Islet of Langerhans (tissue), 1 donor: ENCODE results near the gene AMIGO2.

Experiments used
- FAIRE-seq: peaks from one replicate; lab custom pipeline; 2011; peaks lifted over from hg19 to GRCh38; lab: Jason Lieb, UNC

AMIGO2 gene

DNA sequence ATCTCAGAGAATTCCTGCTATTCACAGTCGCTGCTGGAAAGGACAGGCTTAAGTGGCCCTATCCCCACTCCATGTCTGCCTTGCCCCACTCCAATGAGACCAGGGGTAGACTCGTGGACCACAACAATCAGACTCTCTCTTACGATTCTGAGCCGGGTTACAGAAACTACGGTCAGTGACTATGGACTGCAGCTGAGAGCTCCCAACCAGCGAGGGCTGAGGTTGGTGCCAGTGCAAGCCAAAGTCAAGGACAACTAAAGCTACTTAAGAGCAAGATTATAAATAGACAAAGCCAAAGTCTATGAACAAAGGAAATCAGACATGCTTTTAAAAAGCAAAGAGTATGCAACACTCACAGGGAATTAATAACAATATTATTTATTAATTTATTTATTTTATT, 18.3 kb upstream of the AMIGO2 start:
- FAIRE-seq: no peak

DNA sequence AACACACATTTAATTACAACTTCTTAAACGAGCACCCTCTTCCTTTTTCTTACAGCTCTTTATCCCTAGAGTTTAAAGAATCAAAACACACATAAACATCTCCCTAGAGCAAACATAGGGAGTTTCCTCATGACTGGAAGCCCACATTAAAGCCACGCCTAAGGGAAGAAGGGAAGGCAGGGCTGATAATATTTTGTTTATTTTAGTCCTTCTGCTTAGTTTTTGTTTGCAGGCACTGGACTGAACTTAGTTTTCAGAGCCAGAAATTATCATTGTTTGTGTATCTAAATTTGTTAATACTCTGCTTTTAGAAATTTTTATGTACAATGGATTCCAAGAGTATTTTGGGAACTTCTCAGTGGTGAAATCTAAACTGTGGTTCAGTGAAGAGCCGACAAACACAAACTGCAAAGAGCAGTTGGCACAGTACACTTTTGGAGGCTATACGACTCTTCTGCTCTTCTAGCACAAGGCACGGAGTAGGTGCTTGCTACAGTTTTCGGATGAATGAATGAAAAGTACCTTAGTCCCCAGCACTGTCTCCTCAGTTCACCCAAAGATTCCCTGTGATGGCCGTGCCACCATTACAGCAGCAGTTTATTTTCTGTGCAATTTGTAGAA, 17.6 kb upstream of the AMIGO2 start:
- FAIRE-seq: no peak

DNA sequence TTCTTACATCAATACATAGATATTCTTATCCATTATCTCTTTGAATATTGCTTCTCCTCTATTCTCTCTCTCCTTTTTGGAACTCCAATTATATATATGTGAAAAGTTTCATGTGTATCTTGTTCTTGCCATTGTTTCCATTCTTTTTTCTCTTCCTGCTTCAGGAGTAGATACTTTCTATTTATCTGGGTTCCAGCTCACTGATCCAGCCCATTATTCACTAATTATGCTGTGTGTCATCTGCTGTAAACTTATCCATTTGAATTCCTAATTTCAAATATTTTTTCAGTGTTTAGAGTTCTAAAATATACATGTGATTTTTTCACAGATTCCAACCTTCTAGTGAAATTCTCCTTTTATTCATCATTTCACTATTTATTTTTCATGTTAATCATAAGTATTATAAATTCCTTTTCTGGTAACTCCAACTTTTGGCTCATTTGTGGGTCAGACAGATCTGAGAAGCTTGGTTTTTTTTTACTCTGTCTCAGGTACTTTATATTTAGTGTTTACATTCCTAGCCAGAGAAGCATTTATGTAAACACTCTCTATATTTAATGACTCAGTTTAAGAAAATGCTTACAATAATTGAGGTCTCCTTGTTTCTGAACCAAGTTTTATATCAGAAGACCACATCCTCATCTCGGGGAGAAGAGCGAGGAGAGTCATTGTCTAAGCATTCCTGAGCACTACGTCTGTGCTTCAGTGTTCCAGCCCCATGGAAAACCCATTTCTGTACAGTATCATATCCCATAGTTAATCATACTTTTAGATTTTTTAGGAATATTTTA, 15.9 kb upstream of the AMIGO2 start:
- FAIRE-seq: no peak

DNA sequence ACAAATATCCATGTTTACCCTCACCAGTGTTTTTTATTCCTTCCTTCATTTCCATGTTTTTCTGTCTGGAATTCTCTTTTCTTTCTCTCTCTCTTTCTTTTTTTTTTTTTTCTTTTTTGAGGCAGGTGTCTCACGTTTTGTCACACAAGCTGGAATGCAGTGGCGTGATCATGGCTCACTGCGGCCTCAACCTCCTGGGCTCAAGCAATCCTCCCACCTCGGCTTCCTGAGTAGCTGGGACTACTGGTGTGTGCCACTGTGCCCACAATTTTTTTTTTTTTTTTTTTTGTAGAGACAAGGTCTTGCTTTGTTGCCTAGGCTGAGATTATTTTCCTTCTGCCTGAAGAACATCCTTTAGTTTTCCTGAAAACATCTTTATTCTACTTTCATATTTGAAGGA, 15.0 kb upstream of the AMIGO2 start:
- no peak for FAIRE-seq

DNA sequence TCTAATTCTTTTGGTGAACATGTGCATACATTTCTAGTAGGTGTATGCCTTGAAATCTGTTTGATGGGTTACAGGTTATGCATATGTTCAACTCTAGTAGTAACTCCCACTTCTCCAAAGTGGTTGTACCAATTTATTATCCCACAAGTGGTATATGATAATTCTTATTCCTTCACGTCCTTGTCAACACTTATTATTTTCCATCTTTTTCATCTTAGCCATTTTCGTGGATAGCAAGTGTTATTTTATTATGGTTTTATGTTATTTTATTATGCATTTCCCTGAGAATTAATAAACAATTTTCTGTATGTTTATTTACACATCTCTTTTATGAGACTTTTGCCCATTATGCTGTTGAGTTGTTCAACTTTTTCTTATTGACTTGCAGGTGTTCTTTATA, 11.2 kb upstream of the AMIGO2 start:
- FAIRE-seq: no peak

DNA sequence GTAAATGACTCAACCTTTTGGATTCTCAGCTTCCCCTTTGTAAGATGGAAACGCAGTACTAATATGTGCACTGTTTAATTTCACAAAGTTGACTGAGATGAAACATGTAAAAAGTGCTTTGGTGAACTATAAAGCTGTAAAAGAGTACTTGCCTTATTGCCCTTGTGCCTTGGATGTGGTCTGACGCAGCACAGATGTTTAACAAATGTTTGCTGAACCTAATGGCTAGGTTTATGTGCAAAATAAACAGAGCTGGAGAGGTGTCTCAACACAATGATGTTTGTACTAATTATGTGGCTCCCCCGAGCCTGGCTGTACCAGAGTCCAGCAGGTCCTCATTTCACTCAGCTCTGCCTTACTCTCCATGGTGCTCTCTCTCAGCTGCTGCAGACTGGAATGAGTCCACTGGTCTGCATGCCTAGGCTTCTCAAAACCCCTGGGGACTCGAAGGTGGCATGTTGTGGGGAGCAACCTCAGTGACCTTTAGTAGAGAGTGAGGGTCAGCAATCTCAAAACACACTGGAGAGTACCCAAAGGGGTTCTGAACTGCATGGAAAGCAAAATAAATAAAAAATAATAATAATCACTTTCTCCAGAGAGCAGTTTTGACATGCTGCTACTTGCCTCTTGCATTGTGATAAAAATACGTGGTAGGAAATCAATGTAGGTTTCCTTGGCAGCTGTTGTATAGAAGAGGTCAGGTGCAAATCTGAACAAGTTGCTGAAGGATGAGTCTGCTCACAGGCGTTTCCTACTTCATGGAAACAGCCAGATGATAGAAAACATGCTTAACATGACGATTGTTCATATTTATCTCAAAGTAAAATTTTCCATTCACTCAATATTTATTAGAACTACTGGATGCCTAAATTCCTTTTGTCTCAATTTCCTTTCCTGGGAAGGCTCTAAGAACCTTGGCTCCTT, 8.5 kb upstream of the AMIGO2 start:
- peak; percentile 92 for FAIRE-seq

DNA sequence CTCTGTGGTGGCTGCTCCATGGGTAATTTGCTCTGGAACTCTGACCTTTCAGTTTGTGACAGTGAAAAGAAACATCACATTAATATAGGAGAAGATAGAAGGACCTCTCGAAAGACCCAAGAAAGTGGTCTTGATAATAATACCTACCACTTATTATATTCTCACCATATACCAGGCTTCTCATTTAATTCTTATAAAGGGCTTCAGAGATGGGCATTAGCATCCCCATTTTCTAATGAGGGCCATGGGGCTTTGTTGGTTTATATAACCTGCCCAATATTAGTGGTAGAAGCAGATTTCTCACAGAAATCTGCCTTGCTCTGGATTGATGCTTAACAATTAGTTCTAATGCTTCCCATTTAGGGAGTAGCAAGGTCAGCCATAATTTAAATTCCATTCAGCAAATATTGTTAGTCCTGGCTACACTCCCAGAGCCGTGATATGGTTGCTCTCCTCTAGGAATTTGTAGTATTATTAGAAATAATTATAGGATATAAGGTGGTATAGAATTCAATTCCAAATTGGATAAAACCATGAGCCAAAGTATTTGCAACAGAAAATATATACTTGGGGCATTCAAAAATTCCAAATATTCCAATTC, 7.4 kb upstream of the AMIGO2 start:
- FAIRE-seq: peak; percentile 13

DNA sequence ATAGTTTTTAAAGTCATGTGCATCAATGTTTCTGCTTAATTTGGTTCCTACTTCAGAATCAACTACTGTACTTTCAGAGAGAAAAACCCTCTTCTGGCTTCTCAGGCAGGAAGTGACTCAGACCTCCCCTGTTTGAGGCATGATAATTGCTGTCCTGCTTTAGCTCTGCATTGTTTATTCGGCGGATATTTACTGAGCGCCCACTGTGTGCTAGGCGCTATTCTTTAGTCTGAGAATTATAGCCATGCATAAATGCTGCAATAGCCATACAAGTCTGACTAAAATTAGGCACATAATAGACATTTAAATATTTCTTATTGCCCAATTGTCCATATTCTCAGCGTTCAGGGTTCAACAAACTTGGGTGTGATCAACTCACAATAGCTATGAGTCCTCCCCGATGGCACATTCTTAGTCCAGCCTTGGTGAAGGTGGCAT, 6.1 kb upstream of the AMIGO2 start:
- FAIRE-seq: no peak

DNA sequence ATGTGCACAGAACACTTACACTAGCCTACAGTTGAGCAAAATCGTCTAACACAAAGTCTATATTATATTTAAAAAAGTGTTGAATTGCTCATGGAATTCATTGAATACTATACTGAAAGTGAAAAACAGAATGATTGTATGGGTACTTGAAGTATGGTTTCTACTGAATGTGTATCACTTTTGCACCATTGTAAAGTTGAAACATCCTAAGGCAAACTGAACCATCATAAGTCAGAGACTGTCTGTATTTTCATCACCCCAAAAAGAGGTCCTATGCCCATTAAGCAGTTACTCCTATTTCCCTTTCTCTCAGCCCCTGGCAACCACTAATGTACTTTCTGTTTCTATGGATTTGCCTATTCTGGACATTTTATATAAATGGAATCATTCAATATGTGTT, 4.4 kb upstream of the AMIGO2 start:
- FAIRE-seq: no peak

DNA sequence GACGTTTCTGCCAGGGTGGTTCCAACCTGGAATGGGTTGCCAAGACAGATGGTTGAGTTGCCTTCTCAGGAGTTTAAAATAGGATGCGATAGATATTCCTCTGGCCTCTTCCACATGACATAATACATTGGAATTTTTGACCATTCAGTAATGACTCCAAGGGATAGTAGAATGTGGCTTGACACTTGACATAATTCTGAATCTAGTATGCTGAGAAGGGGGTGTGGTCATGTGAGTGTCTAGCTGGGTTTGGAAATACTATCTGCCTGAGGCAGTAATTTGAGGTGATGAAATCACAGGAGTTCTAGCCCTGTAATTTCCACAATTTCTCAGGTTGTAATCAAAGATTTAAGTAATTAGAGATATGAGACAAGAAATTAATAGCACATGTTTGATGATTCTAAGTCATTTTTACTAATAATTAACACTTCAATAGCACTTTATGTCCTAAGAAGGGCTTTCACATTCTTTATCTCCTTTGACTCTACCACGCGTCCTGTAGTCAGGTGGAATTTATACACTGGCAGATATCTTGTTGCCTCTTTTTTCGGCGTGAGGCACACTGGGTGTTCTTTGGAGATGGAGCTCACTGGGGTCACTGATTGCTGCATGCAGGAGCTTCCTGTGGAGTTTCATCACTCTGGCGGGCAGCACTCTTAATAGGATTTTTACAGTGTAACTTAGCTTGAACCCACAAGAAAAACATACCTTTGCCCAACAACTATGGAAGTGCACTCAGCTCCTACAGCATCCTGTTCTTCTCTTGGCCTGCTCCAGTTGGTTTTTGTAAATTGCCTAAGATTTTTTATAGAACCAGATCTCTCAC, 3.2 kb upstream of the AMIGO2 start:
- no peak for FAIRE-seq

DNA sequence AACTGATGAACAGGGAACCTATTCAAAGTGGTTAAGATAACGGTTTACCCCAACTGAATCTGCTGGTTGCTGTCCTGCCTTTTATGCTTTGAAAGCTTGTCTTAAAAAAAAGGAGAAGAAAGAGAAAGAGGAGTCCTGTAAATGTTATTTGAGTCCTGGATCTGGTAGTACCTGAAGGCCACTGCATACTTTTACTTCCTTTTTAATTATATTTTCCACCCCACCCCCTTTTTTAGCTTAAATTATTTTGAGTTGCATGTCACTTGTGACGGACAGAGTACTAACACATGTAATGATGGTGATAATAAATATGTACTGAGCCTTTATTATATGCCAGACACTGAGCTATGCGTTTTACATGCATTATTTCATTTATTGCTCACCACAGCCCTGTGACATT, 2.5 kb upstream of the AMIGO2 start:
- FAIRE-seq: no peak

DNA sequence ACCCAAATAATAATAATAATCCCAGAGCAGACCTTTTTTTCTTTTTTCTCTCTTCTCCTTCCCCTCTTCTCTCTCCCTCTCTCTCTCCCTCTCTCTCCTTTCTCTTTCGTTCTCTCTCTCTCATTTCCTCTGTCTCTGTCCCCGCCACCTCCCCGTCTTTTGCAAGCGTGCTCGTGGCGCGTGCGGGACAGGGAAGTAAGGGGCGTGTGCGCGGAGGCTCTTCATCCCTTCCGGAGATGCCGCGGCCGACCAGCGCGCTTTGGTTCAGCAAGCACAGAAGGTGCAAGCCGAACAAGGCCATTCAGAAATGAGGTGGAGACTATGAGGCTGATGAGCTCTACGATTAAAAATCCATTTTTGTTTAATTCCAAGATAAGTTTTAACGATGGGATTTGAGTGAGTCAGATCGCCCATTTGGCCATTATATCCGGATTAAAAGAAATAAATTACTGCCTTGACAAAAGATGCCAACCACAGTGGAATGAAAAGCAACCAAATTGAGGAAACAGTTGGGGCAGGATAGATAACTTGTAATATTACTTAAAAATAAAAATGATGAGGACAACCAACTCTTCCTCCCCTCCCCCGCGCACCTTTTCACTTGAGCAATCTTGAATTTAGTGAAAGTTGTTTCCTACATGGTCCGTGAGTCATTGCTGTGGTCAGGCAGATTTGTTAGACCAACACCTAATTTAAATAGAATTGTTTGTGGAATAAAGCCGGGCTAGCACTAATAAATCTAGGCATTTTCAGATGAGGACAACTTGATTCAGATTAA, 1.2 kb upstream of the AMIGO2 start:
- no peak for FAIRE-seq

DNA sequence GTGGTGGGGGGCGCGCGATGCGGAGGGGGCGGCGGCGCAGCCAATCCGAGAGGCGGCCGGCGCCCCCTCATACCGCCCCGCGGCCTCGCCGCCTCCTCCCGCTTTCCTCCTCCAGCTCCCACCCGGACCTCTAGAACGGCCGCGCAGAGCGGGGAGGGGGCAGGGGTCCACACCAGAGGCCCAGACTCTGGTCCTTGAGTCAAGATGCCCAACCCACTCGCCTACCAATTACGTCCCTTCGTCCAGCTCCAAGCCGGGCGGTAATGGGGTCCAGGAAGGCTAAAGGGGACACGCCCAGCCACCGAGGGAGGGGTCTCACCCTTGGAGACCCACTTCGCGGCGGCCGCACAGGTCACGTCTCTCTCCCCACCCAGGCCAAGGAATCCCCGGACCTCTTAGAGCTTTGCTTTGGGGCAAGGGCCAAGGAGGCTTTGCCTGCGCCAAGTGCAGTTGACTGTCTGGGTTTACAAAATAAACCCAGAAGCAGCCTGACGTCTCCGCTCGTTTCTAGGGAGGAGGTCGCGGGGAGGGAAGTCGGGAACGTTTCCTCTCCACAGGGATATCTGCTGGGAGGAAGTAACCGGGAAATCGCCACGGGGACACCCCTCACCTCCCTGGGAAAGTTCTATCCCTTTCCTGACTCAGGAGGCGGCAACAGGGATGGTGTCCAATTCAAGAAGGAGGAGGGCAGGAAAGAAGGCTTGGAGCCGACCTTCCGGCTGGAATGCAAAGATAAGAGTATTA, 394 bp upstream of the AMIGO2 start:
- FAIRE-seq: no peak

DNA sequence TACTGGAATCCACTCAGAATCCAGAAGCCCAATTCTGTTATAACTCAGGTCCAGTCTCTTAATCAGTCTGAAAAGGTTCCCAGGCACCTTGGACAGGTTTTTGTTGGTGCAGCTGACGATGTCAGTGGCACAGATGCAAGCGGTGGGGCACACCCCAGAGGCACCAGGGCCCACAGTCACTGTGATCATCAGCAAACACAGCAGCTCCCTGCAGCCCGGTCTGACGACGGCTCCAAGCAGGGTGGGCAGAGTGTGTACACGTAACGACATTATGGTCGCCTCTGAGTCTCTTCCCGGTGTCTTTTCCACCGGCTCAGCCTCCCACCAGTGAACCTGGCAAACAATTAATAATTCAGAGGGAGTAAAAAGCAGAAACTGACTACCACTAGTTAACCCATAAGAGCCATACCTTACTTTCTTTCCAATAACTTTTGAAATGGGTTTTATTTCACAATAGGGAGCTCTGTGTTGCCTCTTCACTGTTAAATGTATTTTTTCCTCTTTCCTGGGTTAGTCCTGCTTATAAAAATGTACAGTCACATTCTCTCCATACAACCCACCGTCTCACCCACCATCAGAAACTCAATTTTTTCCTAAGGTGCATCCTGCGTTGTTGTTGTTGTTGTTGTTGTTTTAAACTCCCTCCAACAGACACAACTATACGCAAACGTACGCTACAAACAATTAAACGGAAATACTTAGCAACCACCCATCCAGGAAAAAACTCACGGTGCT, 859 bp downstream of the AMIGO2 start:
- no peak for FAIRE-seq

DNA sequence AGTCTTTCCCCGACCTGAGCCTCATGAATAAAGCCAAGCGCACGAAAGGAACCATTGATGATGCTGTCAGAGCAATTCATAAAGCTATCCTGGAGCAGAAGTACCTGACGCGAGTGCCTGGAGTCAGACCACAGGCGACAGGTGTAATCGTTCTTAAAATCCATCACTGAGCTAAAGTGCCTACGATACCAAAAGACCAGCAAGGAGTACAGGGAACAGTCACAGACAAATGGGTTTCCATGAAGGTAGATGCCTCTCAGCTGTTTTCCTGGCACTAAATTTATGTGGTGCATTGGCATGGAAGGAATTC, 1.7 kb downstream of the AMIGO2 start:
- FAIRE-seq: no peak

DNA sequence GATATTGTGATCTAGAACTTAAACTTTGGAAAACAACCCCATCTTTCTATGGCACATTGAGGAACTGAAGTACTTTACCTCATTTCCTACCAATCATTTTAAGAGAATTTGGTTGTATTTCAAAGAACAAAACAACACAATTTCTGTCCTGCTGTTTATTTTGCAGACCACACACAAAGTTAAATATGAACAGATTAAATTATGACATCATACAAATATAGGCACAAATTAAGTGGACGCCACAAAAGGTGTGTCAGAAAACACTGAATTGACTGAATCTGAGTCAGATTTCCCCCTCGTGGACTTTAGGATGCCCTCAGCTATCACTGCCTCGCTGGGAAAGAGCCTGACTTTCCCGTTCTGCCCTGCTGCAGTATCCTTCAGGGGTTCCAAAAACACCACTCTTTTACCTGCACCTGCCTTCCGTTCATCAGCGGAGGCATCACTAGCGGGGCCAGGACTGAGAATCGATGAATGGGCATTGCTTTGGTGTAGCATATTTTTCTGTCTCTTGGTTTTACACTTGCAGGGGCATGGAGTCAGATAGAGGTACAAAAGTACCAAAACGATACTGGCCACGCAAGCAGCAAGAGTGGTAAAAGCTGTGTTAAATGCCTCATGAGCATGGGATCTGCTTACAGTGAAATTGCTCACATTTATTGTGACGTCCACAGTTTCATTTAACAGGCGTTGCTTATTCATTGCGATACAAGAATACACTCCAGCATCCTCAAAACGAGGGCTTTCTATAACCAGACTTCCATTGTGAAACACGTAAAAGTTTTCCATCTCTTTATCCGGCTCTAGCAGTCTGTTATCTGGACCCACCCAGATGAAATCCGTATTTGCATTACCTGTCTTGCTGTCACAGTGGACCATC, 2.3 kb downstream of the AMIGO2 start:
- FAIRE-seq: no peak

DNA sequence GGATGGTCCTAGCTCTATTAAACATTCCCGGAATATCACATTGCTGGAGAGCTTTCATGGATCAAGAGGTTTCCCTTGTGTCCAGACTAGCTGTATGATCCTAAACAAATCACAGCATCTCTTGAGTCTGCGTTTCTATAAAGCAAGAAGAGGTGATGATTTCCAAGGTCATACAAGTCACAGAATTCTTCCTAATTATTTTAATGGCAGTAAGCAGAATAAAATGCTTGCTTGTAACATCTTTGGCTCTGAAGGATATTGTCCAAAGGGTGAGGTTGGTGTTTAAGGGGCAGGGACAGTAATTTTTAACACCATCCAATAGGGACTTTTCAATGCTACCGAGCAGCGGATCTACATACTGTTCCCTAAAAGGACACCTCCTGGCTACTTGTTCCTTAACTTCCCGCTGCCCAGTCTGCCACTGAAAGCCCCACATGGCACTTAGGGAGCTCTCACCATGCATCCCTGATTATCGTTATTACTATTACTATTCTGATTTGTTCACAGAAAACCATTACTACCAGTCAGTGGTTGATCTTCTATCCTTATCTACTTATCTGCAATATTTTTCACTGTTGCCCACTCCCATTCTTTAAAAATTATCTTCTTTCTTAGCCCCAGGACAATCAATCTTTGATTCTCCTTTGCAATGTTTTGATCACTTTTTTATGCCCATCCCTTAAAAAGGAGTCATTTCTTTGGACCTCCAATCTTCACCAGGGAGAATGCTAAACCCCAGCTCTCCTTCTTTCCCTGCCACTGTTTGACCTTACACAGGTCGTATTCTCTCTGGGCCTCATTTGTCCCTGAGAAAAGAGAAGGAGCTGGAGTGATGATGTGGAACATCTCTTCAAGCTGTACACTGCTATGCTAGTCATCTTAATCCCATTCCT, 4.3 kb downstream of the AMIGO2 start:
- FAIRE-seq: no peak

DNA sequence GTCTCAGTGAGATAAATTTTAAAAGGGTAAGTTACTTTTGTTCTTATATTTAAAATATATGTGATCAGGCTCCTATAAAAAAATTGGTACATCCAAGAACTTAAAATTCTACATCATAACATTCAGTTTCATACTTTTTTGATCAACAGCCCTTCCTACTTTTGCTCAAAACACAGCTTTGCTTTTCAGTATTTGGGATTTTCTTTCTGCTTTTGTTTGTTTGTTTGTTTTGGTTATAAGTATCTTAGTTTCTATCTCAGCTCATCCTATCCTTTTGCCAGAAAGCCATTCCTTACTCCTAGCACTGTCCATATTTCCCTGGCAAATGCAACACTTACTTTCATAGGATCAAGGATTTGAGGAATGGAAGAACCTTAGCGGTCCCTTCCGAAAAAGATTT, 5.0 kb downstream of the AMIGO2 start:
- no peak for FAIRE-seq
